BJ (cell line): ENCODE measurements around the gene TRABD. TPM values are rescaled to one million over a fixed set of nuclear protein-coding genes. Genes with fewer than 3 reads are reported as not detected.

Source experiments
- CTCF ChIA-PET: fragments of 350-600 bp; formaldehyde crosslinking; extraction: SDS; loops from one replicate; lab custom pipeline; 2021; ENCODE audit warnings: antibody characterized with exemption, inconsistent platforms; lab: Yijun Ruan, JAX
- POLR2A ChIA-PET: fragments of 300-600 bp; sonication (Branson Sonifier 250); formaldehyde crosslinking; extraction: SDS; loops from one replicate; lab custom pipeline; 2021; ENCODE audit warnings: antibody characterized with exemption; lab: Charles Lee
- DNase-seq: peaks from one replicate; pipeline ENCODE4 v3.0.0-alpha.2; 2011; ENCODE audit warnings: low read depth
- H3K27me3 ChIP-seq: 2 replicates; pipeline ENCODE4 v1.6.0; 2011; ENCODE audit warnings: low read length; ENCODE audit not compliant: control insufficient read depth, insufficient read depth
- H3K36me3 ChIP-seq: 2 replicates; pipeline ENCODE4 v1.5.1; 2011; ENCODE audit warnings: low read length; ENCODE audit not compliant: control insufficient read depth, insufficient read depth
- H3K4me3 ChIP-seq: 2 replicates; pipeline ENCODE4 v1.5.1; 2011; ENCODE audit warnings: low read depth, mild to moderate bottlenecking, control low read depth, low read length
- CTCF ChIP-seq: IDR thresholded peaks from 2 replicates; pipeline ENCODE4 v1.5.1; 2011; ENCODE audit warnings: low read depth, mild to moderate bottlenecking, control low read depth, inconsistent platforms, low read length, moderate library complexity; ENCODE audit not compliant: insufficient read depth
- polyA plus RNA-seq: library from polyadenylated mRNA; depleted of rRNA; stranded (reverse); fragments of >200 nt; gene quantifications from 2 replicates; pipeline ENCODE4 v1.2.3, GENCODE V29; 2011

The TRABD gene
- polyA plus RNA-seq, 1 experiment, result 31.5 TPM

GRCh38 chr22:50198624-50199017 is 12.9 kb downstream of the TRABD start:
- Histone ChIP-seq H3K27me3 (no peaks in the 10 kb centered on the region), H3K36me3 (peaks cover 30% of the 10 kb centered on the region), H3K4me3 (no peak overlapping the region)
- no peak for DNase-seq
- TF ChIP-seq CTCF, result no peak
- ChIA-PET CTCF (no interaction called here), POLR2A (no interaction called here)

- POLR2A ChIA-PET, result no interaction called here
- CTCF ChIA-PET, result no interaction called here
- no peak for DNase-seq
- H3K27me3 ChIP-seq, result no peaks in the 10 kb centered on the region
- no peak overlapping the region for H3K4me3 ChIP-seq
- TF ChIP-seq CTCF, result no peak
- peaks cover 23% of the 10 kb centered on the region for H3K36me3 ChIP-seq
Observed at GRCh38 chr22:50199251-50199721, 13.6 kb downstream of the TRABD start.

GRCh38 chr22:50199829-50200460 is 14.2 kb downstream of the TRABD start:
- peaks cover 18% of the 10 kb centered on the region for H3K36me3 ChIP-seq
- no peaks in the 10 kb centered on the region for H3K27me3 ChIP-seq
- POLR2A ChIA-PET, result no interaction called here
- no peak for TF ChIP-seq CTCF
- DNase-seq, result no peak
- H3K4me3 ChIP-seq, result peak overlapping the region; percentile 61
- CTCF ChIA-PET, result no interaction called here

GRCh38 chr22:50200461-50201190 is 14.9 kb downstream of the TRABD start, which contains the start of gene SELENOO:
SELENOO (plus strand) TSS chr22:50201011; CDS start chr22:50201037, 26 bp downstream.
- H3K27me3 ChIP-seq, result no peaks in the 10 kb centered on the region

More at GRCh38 chr22:50200461-50201190, 14.9 kb downstream of the TRABD start, which contains the start of gene SELENOO:
- Histone ChIP-seq H3K4me3 (peak within 1 kb of the TSS; percentile 61), H3K36me3 (peaks cover 16% of the 10 kb centered on the region)
- DNase-seq, result no peak
- no peak for TF ChIP-seq CTCF
- POLR2A ChIA-PET, result no interaction called here
- CTCF ChIA-PET, result interaction anchor here (1.0 to 1.1 kb wide), 2 partner anchors 10 to 297 kb away, joined by 4 to 5 read pairs; no protein-coding TSS in a partner anchor
